GM21515 (cell line): ENCODE results near the gene B4GAT1.
"Not testable (repeated sequence)": the region's sequence is repeated elsewhere in the genome, so short reads cannot be mapped to it uniquely, and the experiment has no call there.

Experiments
- ATAC-seq: cut with Tn5 transposase; IDR thresholded peaks from one replicate; pipeline ENCODE4 v1.9.1; 2021; ENCODE audit not compliant: unreplicated experiment

B4GAT1 gene

DNA sequence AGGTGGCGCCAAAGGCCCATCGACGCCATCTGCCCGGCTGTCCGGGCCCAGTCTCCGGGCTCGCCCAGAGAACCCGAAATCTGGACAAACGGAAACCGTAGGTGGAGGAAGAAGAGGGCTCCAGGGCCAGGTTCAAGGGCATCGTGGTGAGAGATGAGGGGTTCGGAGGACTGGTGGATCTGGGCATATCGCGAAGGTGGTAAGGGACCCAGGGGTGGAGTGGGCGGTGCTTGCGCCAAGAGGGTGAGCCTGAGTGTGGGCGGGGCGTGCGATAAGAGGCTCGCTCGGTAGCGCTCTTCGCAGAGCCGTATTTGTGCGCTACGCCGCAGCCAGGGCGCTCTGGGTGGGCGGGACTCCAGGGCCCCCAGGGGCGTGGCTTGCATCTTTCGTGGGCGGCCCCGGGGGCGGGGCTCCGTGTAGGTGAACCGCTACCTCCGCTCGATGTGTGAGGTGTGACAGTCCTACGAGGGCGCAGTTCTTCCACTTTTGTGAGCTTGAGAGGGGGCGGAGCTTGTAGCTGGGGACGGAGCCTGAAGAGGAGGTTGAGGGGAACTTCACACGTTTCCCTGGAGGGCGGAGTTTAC, 35.4 kb downstream of the B4GAT1 start:
- ATAC-seq: peak; percentile 55

DNA sequence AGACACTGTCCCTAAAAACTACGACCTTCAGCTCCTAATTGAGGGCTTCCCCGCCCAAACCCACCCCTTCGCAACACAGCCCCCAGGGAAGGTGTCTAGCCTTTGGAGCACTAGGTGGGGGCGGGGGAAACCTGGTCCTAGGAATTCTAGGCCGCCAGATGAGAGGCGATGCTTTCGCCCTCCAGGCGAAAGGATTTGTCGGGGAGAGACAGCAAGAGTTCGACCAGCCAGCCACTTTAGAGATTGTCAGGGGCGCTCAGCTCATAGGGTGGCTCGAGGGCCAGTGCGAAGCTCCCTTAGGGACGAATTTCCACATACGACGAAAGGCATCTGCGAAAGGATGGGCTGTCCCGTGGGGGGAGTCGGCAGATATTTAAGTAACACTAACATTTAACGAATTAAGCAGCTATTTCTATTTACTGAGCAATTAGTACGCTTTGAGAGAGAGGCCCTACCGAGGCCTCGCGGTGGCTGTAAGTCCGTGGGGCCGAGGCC, 35.9 kb downstream of the B4GAT1 start:
- ATAC-seq: no peak

DNA sequence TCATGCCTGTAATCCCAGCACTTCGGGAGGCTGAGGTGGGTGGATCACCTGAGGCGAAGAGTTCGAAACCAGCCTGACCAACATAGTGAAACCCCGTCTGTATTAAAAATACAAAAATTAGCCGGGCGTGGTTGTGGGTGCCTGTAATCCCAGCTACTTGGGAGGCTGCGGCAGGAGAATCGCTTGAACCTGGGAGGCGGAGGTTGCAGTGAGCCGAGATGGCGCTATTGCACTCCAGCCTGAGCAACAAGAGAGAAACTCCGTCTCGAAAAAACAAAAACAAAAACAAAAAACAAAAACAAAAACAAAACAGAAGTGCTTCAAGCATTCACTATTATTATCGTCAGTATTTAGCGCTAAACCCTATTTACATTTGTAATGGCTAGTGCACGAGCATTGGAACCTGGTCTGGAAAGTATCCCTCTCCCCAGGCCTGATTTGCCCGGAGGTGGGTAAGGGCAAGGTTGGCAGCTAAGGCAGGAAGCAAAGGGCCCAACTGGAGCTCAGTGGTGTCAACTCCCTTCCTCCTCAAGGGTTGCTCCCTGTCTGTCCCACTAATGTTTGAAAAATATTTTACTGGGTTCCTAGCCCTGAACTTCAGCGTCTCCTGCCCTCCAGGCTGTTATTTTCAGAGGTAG, 36.5 kb downstream of the B4GAT1 start:
- ATAC-seq: not testable (repeated sequence)

DNA sequence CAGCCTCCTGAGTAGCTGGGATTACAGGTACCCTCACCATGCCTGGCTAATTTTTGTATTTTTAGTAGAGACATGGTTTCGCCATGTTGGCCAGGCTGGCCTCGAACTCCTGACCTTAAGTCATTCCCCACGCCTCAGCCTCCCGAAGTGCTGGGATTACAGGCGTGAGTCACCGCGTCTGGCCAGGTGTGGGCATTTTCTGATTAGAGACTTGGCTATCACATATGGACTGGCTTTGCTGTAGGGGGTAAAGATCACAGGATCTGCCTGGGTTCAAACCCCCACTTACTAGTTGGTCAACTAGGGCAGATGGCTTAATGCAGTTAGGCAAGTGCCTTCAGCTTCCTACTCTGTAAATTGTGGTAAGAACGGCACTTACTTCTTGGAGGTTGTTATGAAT, 37.1 kb downstream of the B4GAT1 start:
- ATAC-seq: no peak

DNA sequence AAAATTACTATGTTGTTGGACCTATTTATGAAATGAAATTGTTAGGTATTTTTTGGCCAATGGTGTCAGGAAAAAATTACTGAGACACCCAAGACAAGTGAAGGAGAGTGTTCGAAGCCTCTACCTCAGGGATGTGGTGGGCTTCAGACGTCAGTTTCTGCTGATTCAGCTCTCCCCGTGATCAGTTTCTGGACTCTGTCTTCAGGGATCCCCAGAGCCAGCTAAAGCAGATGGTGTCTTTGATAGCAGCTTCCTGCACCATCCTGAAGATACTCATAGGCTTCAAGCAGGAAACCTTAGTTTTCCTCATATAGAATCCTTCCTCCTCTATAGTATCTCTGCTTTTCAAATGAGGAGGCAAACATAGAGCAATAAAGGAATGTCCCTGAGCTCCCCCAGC, 38.0 kb downstream of the B4GAT1 start:
- no peak for ATAC-seq

DNA sequence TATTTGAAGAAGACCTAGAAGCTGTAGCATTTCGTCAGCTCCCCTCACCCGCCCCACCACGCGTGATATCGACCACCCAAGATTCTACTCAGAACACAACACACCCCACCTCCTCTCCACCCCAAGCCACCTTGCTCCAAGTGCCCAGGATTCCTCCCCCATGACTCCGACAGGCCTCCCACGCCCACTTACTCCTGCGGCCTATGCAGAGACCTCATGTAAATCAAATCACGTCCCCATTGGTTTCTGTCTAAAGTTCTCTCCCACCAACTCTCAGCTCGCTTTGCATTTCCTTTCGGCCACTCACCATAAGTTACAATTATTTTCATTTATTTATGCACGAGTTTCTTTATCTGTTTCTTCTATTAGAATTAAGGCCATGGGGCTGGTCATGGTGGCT, 44.8 kb downstream of the B4GAT1 start:
- ATAC-seq: no peak

DNA sequence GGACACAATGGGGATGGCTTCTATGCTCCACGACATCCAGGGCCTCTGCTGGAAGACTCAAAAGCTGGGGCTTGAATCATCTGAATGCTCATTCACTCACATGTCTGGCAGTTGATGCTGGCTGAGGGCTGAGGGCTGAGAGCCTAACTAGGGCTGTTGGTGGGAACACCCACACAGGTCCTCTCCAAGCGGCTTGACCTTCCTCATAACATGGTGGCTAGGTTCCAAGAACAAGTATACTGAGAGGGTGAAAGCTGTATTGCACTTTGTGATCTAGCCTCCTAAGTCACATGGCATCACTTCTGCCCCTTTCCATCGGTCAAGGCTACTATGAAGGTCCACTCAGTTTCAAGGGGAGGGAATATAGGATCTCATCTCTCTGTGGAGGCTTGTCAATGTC, 48.2 kb downstream of the B4GAT1 start:
- ATAC-seq: no peak

DNA sequence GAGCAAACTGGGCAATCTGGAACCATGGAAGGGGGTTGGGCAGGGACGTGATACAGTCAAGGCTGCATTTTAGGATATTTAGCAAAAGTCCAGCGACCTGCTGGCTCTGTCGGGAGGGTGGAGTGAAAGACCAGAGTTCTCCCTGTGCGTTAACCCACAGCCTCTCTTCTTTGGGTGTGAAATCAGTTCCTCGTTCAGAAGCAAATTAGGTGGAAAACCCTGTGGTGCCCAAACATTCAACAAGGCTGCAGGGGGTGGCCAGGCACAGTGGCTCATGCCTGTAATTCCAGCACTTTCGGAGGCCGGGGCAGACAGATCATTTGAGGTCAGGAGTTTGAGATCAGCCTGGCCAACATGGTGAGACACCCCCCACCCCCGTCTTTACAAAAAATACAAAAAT, 49.8 kb downstream of the B4GAT1 start:
- ATAC-seq: no peak
